Hematopoietic multipotent progenitor cell treated with erythropoietin and hydrocortisone succinate and interleukin-3 and kit ligand, for 6 days (in vitro differentiated cells): ENCODE measurements around the gene PLEK2.
A peak's percentile ranks its signal among the peaks of the same experiment; 100 is the strongest.
"Not testable (repeated sequence)": the region's sequence is repeated elsewhere in the genome, so short reads cannot be mapped to it uniquely, and the experiment has no call there.

Experiments
- DNase-seq: peaks from one replicate; pipeline ENCODE4 v3.0.0-alpha.2; 2015

Gene PLEK2

DNA sequence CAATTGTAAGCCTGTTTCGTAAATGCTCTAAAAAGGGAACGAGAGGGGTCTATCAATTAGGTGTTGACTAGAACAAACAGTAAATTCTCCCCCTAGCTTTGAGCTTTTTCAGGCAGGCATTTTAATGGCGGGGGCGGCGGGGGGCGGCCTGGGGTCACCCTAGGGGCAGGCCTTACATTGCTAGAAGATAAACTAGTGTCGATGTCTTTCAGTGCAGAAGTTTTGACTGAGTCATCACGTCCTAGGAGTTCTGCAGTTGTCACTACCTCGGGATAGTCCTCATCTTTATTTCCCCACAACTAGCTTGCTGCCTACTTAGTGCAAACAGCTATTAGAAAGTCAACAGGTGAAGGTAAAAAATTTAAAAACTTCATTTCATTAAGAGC lies 54.0 kb downstream of the PLEK2 start:
- DNase-seq: no peak

DNA sequence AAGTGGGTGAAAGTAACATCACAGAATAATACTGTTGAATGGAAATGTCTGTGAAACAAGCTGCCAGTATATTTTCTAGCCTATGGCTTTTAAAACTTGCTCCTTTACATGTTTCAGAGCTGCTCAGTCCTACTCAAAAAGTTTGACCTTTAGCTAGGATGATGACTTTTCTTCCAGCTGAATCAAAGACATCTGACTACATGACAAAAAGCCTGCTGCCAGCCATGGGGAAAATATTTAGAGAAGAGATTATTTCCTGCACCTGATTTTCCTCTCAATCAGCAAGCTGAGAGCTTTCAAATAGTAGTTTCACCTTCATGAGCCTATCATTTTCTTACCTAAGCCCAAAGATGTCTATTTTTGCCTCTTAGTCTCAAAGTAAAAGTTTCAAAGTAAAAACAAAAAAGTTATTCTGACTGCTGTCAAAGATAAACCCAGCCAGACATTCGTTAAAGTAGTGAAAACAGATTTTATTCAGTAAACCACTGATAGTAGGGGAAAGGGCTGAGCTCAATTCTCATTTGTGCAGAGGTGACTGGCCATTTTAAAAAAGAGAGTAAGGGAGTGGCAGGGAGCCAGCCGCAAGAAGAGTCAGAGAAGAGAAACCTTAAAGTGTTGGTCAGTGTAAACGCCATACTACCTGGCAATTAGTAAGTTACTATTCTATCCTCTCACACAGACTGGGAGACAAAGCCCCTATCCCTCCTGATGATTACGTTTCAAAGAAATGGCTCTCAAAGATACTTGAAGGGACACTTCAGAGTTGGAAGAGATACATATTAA lies 54.6 kb downstream of the PLEK2 start:
- peak; percentile 38 for DNase-seq

DNA sequence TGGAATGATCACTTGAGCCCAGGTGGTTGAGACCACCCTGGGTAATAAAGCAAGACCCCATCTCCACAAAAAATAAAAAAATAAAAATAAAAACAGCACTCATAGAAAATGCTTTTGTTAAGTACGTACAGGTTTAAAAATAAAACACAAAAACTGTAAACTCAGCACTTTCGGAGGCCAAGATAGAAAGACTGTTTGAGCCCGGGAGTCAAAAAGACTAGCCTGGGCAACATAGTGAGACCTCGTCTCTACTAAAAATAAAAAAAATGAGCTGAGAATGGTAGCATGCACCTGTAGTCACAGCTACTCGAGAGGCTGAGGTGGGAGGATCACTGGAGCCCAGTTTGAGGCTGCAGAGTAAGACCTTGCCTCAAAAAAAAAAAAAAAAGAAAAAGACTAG lies 59.9 kb downstream of the PLEK2 start:
- no peak for DNase-seq

DNA sequence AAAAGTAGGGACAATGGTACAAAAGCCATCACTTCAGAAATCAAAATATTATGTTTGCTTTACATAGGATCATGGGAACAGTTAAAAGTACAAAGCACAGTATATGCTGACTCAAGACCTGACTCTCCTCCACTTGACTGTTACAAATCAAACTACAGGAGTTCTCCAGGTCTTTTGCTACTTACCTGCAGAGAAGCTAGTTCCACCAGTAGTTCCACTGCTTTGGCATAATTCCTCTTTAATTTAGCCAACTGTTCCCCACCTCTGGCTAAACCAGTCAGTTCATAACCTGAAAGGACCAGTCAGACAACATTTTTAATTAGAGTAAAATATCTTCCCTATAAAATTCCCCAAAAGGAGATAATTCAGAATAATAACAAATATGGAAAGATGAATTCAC lies 66.4 kb downstream of the PLEK2 start:
- DNase-seq: no peak

DNA sequence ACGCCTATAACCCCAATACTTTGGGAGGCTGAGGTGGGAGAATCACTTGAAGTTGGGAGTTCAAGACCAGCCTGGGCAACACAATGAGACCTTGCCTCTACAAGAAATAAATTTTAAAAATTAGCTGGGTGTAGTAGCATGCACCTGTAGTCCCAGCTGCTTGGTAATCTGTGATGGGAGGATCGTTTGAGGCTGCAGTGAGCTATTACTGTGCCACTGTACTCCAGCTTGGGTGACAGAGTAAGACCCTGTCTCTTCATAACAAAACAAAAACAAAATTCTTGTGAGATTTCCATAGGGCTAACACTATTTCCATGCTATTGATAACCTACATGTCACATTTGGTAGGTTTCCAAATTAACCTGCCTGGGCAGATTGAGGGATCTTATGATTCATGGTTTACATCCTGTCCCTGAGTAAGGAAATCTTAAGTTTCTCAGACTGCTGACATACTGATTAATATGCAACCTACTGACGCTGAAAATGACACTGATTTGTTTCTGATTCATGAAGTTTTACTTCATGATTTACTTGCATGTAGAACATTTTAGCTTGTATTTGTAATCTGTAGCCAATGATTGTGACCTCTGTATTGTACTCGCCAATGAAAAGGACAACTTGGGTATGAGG lies 68.2 kb downstream of the PLEK2 start:
- DNase-seq: no peak

DNA sequence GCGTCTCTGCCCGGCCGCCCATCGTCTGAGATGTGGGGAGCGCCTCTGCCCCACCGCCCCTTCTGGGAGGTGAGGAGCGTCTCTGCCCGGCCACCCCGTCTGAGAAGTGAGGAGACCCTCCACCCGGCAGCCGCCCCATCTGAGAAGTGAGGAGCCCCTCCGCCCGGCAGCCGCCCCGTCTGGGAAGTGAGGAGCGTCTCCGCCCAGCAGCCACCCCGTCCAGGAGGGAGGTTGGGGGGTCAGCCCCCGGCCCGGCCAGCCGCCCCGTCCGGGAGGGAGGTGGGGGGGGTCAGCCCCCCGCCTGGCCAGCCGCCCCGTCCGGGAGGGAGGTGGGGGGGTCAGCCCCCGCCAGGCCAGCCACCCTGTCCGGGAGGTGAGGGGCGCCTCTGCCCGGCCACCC lies 70.7 kb downstream of the PLEK2 start:
- not testable (repeated sequence) for DNase-seq
